GM18858 (cell line): ENCODE measurements around the gene MAPT.

ENCODE experiments used
- ATAC-seq: cut with Tn5 transposase; IDR thresholded peaks from one replicate; pipeline ENCODE4 v1.9.1; 2021; ENCODE audit not compliant: unreplicated experiment

MAPT gene

DNA sequence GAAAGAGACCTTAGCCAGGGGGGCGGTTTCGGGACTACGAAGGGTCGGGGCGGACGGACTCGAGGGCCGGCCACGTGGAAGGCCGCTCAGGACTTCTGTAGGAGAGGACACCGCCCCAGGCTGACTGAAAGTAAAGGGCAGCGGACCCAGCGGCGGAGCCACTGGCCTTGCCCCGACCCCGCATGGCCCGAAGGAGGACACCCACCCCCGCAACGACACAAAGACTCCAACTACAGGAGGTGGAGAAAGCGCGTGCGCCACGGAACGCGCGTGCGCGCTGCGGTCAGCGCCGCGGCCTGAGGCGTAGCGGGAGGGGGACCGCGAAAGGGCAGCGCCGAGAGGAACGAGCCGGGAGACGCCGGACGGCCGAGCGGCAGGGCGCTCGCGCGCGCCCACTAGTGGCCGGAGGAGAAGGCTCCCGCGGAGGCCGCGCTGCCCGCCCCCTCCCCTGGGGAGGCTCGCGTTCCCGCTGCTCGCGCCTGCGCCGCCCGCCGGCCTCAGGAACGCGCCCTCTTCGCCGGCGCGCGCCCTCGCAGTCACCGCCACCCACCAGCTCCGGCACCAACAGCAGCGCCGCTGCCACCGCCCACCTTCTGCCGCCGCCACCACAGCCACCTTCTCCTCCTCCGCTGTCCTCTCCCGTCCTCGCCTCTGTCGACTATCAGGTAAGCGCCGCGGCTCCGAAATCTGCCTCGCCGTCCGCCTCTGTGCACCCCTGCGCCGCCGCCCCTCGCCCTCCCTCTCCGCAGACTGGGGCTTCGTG lies at the start of gene MAPT:
TSS of gene MAPT (plus strand) at position 533 of the 763 bp plus-strand sequence. CDS start 67,784 bp downstream, outside the sequence.
- ATAC-seq = no peak

GRCh38 chr17:45844695-45845375 lies 49.5 kb upstream of the MAPT start, which contains the start of gene SPPL2C:
TSS of gene SPPL2C (plus strand) at chr17:45844881. CDS start at chr17:45844907, 26 bp downstream.
- ATAC-seq = no peak

DNA sequence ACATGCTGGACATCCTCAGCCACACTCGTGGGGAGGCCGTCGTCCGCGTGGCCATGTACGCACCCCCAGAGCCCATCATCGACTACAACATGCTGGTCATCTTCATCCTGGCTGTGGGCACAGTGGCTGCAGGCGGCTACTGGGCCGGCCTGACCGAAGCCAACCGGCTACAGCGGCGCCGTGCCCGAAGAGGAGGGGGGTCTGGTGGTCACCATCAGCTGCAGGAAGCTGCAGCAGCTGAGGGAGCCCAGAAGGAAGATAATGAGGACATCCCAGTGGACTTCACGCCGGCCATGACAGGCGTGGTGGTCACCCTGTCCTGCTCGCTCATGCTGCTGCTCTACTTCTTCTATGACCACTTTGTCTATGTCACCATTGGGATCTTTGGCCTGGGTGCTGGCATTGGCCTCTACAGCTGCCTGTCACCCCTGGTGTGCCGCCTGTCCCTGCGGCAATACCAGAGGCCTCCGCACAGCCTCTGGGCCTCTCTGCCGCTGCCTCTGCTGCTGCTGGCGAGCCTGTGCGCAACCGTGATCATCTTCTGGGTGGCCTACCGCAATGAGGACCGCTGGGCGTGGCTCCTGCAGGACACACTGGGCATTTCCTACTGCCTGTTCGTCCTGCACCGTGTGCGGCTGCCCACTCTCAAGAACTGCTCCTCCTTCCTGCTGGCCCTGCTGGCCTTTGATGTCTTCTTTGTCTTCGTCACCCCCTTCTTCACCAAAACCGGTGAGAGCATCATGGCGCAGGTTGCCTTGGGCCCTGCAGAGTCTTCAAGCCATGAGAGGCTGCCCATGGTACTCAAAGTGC lies 48.8 kb upstream of the MAPT start:
- ATAC-seq = no peak

DNA sequence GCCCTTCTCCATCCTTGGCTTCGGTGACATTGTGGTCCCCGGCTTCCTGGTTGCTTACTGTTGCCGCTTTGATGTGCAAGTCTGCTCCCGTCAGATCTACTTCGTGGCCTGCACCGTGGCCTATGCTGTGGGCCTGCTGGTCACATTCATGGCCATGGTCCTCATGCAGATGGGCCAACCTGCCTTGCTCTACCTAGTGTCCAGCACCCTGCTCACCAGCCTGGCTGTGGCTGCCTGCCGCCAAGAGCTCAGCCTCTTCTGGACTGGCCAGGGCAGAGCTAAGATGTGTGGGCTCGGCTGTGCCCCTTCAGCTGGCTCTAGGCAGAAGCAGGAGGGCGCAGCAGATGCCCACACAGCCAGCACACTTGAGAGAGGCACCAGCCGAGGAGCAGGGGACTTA lies 48.1 kb upstream of the MAPT start:
- no peak for ATAC-seq

DNA sequence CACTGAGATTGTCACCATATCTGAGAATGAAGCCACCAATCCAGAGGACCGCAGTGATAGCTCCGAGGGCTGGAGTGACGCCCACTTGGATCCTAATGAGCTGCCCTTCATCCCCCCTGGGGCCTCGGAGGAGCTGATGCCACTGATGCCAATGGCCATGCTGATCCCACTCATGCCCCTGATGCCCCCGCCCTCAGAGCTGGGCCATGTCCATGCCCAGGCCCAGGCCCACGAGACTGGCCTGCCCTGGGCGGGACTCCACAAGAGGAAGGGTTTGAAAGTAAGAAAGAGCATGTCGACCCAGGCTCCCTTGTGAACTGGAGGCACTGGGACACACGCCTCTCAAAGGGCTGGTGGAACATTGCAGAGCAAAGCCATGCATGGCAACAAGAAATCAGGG lies 47.7 kb upstream of the MAPT start:
- no peak for ATAC-seq

- no peak for ATAC-seq
Observed at GRCh38 chr17:45847101-45847500, 47.3 kb upstream of the MAPT start.

GRCh38 chr17:45847747-45848146 lies 46.6 kb upstream of the MAPT start:
- ATAC-seq = no peak

DNA sequence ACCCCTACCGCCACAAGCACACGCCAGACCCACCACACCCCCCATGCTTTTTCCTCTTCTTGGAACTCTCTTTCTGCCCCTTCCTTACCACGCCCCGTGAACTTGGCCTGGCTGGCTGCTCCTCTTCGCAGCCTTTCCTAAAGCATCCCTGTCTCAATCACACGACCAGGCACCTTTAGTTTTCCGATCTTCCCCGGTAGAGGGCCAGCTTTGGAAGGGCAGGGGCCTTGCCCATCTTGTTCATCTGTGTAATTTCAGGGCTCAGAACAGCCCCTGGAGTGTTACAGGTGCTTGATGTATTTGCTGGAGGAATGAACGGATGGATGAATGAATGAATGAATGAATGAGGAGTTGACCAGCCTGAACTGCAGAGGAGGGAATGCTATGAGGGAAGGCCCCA lies 45.9 kb upstream of the MAPT start:
- no peak for ATAC-seq

DNA sequence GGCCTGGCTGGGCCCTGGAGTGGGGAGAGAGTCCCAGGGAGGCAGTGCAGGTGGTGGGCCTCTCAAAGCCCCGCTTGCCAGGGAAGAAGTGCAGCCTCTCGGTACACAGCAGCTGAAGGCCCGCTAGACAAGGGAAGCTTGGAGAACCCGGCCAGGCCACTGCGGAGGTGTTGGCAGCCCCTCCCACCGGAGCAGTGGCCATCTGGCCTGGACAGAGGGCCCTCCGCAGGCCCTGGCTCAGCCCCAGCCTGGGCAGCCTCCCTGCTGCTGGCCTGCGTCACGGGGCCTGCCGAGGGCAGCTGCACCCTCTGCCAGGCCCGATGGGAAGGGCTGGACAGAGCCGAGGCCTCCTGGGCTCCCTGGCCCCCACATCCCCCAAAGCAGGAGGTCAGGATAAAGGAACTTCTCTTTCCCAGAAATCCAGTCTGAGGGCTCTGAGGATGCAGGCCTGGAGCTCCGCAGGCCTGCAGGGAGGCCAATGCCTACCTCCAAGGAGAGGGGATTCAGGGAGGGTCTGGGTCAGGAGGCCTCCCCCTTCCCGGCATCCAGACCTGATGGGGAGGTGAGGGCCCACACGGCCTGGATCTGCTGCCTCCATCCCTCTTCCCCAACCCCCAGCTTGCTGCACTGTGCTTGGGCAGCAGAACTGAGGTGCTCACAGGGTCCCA lies 45.4 kb upstream of the MAPT start:
- no peak for ATAC-seq

DNA sequence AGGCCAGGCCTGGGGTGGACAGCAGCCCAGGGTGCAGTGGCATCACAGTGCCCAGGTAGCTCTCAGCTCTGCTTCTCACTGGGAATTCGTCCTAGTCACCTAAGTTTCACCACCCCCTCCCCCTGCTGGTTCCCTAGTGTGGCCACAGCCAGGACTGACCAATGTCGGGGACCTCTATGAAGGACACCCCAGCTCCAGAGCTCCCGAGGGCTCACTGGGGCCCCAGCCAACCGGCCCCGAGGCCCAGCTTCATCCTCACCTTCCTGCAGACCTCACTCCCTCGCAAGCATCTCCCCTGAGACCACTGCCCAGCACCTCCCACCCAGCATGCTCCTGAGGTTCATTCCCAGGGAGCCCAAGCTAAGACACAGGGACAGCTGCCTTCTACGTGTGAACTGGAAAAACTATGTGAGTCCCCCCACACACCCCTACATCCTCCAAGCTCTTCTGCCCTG lies 44.8 kb upstream of the MAPT start:
- ATAC-seq = no peak

DNA sequence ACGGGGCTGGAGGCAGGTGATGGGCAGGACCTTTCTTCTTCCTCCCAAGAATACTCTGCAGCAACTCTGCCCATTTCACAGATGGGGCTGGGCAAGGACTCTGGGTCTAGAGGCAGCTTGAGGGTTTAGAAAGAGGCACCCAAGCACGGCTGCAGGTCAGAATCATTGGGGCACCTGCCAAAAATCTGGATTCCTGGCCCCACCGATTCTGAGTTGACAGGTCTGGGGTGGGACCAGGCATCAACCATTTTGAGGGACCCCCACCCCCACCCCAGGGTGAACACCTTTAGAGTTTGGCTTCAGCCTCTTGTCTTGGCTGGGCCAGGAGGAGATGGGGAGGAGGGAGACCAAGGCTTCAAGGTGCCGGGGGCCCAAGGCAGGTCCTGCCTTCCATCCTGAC lies 44.3 kb upstream of the MAPT start:
- ATAC-seq = no peak

DNA sequence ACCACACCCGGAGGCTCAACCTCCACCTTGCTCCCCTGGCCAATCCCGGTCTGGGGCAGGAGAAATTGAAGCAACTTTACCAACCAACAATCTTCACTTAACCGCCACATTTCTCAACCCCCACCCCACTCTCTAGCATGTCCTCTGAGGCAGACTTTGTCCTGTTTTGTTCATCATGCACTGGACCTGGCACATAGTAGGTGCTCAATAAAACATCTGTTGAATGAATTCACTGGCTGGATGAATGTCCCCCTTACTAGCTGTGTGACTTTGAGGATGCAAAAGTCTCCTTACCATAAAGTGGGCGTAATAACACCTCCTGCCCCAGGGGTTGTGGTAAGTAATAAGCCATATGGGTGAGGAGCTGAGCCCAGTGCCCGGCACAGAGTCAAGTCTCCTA lies 43.9 kb upstream of the MAPT start:
- ATAC-seq = no peak

GRCh38 chr17:45851022-45851421 lies 43.3 kb upstream of the MAPT start:
- ATAC-seq = no peak

DNA sequence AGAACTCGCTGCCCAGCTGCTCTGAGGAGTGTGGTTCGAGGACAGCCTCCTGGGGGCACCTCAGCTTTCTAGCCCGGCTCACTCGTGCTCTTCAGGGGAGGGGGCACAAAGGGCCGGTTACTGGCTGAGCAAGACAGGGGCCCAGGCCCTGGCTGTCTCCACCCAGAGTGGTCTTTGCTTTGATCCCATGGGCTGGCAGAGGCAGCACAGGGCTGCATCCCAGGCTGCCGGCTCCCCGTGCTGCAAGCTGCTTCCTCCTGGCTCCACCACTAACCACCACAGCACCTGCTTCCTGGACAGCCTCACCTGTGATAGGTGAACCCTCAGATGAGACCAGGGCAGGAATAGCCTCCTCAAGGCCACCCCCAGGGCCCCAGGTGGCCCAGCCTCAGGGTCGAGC lies 42.9 kb upstream of the MAPT start:
- no peak for ATAC-seq

- ATAC-seq = no peak
Observed at GRCh38 chr17:45851873-45852272, 42.5 kb upstream of the MAPT start.

DNA sequence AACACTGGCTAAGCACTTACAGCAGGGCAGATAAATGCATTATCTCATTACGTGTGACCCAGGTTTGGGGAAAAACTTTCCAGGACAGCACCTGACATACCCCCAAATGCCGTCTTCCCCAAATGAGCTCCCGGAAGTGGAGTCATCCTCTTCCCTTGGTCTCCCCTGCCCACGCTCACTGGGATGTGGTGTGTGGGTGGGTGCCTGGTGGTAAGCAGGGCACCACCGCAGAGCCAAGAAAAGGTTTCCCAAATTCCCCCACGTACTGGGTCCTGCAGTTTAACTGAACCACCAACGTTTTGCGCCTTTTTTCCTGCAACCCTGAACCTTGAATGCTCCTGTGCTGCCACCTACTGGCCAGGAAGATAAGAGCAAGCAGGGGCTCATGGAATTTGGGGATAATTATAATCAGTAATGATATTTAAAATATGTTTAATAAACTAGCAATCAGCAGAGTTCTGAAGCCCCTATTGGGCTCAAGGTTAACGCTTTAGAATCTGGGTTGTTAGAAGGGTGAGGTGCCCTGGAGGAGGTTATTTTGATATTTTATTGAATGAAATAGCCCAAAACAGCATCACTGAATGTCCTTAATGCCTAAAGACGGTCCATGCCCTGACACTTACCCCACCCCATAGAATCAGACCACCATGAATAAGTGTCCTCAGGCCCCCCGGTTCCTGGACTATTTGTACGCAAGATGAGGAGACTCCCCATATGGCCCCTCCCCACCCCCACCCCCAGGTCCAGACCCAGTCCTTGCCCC lies 41.6 kb upstream of the MAPT start:
- ATAC-seq = no peak

GRCh38 chr17:45854209-45854608 lies 40.1 kb upstream of the MAPT start:
- ATAC-seq = no peak

- ATAC-seq = no peak
Observed at GRCh38 chr17:45855691-45856336, 38.5 kb upstream of the MAPT start.

- no peak for ATAC-seq
Observed at GRCh38 chr17:45857977-45858708, 36.2 kb upstream of the MAPT start.
